AG09319 (cell line): ENCODE results near the gene PARP6.

Experiments
- DNase-seq: peaks from one replicate; pipeline ENCODE4 v3.0.0-alpha.2; 2010; ENCODE audit warnings: low read depth; ENCODE audit errors: extremely low read depth
- TF ChIP-seq, protein P1 (sequence below): IDR thresholded peaks from 2 replicates; pipeline ENCODE4 v1.5.1; 2011; ENCODE audit warnings: low read depth, mild to moderate bottlenecking, inconsistent platforms, low read length, moderate library complexity

Gene PARP6, protein sequence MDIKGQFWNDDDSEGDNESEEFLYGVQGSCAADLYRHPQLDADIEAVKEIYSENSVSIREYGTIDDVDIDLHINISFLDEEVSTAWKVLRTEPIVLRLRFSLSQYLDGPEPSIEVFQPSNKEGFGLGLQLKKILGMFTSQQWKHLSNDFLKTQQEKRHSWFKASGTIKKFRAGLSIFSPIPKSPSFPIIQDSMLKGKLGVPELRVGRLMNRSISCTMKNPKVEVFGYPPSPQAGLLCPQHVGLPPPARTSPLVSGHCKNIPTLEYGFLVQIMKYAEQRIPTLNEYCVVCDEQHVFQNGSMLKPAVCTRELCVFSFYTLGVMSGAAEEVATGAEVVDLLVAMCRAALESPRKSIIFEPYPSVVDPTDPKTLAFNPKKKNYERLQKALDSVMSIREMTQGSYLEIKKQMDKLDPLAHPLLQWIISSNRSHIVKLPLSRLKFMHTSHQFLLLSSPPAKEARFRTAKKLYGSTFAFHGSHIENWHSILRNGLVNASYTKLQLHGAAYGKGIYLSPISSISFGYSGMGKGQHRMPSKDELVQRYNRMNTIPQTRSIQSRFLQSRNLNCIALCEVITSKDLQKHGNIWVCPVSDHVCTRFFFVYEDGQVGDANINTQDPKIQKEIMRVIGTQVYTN

DNA sequence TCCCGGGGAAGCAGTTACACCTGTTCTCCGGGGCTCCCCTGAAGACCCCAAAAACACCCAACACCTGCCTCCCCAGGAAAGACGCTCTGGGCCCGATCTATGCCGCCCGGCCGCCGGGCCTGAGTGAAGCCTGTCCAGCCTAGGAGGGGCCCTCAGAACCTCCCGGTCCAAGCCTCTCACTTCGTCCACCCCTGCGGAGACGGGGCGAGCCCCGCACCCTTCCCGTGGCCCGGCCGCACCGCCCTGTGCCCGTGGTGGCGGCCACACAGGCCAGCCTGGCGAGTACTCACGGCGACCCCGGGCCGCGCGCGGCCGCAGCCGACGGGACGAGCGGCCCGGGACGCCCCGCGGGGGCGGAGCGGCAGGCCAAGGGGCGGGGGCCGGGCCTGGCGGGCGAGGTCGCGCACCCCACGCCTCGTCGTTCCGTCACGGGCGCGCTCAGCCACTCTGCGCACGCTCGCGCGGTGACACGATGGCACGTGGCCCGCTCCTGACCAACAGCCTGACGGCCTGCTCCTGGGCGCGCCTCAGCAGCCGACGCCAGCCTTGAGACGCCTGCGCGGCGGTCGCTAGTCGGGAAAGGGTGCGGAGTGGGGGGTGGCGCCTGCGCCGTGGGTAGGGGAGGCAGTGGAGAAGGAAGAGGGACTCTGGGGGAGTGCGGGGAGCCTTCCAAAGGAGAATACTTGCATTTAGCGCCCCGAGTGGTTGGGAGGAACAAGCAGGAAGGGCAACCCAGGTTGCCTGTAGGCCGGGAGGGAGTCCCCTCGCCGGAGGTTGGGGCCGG is at the start of gene PARP6:
Gene PARP6, minus strand, starts transcription at position 342 of the 784 bp plus-strand sequence. CDS start 5,077 bp downstream, outside the sequence.
- peak; percentile 96 for DNase-seq
- TF ChIP-seq, protein P1, sequence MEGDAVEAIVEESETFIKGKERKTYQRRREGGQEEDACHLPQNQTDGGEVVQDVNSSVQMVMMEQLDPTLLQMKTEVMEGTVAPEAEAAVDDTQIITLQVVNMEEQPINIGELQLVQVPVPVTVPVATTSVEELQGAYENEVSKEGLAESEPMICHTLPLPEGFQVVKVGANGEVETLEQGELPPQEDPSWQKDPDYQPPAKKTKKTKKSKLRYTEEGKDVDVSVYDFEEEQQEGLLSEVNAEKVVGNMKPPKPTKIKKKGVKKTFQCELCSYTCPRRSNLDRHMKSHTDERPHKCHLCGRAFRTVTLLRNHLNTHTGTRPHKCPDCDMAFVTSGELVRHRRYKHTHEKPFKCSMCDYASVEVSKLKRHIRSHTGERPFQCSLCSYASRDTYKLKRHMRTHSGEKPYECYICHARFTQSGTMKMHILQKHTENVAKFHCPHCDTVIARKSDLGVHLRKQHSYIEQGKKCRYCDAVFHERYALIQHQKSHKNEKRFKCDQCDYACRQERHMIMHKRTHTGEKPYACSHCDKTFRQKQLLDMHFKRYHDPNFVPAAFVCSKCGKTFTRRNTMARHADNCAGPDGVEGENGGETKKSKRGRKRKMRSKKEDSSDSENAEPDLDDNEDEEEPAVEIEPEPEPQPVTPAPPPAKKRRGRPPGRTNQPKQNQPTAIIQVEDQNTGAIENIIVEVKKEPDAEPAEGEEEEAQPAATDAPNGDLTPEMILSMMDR = peak; percentile 61

DNA sequence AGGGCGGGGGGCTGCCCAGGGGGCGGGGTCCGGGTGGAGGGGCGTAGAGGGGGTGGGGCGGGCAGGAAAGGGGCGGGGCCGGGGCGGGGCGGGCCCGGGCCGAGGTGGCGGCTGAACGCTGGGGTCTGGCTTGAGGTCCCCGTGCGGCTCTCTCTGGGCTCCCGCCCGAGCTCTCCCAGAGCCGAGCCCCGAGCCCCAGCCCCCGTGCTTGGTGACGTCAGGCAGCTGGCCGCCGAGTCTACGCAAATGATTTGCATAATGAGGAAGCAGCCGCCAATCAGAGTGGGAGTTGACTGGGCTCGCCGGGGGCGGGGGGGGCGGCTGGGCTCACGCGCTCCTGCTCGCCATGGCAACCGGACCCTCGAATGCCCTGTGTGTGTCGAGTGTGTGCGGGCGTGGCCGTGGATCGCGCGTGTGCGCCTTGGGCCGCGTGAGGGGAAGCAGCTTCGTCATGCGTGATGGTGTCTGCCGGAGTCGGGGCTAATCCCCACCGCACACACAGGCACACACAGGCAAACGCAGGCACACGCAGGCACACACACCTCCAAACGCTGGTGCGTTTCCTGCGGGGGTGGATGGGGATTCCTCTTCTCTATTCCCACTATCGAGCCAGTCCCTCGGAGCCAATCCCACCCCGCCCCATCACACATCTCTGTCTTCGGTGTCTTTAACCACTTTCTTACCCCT is 47.8 kb upstream of the PARP6 start, which contains the start of gene CELF6:
Gene CELF6, minus strand, starts transcription at position 173 of the 687 bp plus-strand sequence. CDS start 283 bp downstream, outside the sequence.
- TF ChIP-seq, protein P1 = no peak
- no peak for DNase-seq

DNA sequence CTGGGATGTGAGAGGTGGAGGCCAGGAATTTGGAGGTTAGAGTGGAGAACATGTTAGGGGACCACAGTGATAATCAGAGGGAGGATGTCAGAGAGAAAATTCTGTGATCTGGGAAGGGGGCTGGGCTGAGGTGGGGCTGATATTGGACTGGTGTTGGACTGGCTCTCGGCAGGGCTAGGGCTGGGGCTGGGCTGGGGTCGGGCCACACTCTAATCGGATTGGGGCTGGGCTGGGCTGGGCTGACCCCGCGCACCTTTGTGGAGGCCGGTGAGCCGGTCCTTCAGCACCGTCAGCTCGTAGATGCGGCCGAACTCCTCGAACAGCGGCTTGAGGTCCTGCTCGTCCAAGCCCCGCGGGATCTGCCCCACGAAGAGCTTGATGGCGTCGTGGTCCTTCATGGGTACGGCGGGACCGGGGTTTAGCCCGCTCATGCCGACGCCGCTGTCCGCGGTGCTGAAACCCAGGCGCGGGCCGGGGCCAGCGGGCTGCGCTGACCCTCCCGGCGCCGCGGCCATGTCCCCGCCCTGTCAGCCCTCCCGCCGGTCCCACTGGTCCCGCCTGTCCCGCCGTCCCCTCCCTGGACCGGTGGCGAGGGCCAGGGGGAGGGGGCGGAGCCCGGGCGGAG is 47.1 kb upstream of the PARP6 start:
- no peak for DNase-seq
- TF ChIP-seq, protein P1 = no peak

DNA sequence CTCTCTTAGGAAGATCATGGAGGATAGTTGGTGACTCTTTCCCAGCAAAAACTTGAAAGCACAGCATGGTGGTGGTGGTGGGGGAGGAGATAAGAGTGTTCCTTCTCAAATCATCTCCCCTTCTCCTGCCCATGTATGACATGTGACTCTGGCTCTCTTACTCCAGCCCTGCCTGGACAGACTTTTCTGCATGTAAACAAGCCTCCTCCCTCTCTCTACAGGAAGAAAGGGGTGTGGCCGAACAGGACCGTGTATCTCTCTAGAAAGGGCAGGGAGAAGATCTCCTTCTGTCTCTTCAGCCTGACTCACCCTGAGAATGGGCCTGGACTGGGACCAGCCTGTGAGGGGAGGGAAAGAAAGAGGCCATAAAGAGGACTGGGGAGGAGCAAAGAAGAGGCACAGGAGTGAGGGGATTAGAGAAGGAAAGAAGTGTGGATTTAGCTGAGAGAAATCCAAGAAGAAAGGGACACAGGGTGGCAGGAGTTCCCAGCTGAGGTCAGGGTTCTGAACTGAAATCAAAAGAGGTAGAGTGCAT is 46.1 kb upstream of the PARP6 start:
- DNase-seq = no peak
- TF ChIP-seq, protein P1 = no peak

DNA sequence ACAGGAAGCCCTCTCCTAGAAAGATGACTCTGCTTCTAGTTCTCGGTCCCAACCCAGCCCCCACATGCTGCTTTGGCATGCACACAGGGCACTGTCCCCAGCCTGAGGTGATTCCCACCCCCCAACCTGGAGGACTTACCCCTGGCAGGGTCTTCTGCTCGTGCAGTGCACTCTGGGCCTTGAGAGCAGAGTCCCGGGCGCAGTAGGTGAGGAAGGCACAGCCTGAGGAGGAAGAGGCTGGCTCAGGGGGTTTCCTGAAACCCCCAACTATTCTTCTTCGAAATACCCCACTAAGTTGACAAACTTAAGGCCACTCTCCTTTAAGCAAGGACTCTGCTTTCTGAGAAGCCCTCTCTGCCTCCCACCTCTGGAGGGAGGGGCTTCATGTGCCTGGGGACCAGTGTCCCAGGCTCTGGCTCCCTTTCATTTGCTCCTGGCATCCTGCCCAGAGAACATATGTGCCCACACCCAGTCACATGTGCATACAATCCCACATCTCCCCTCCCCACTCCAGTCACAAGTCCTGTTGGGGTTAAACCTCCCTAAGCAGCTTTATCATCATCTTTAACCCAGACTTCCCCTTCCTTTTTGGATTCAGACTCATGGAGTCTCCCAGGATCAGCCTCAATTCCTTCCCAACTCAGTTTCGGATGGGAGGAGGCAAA is 43.5 kb upstream of the PARP6 start:
- DNase-seq = no peak
- TF ChIP-seq, protein P1 = no peak

DNA sequence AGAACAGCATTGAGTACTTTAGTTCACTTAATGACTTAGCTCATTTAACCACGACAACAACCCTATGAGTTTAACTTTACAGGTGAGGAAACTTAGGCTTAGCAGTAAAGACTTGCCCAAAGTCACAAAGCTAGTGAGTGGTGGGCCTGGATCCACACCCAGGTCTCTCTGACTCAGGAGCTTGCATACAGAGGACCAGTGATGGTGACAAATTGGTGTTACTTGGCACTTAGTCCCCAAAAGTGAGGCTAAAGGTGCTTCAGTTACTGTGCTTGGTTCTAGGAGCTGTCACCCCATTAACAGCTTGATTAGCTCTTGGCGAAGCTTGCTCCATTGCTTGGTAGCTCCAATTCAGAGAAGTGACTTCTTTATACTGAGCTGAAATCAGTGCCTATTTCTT is 41.5 kb upstream of the PARP6 start:
- TF ChIP-seq, protein P1 = no peak

More for the DNA sequence above, 41.5 kb upstream of the PARP6 start:
- no peak for DNase-seq
